IMR-90 (cell line): Measurements from ENCODE around the gene SLC35E3. TPM values are rescaled to one million over a fixed set of nuclear protein-coding genes. Genes with fewer than 3 reads are reported as not detected.

ENCODE experiments used
- ATAC-seq: fragments of 200-7000 bp; cut with Tn5 transposase; 2 replicates; pipeline ENCODE4 v1.9.1; 2020; ENCODE audit warnings: low read depth, mild to moderate bottlenecking, moderate library complexity
- BruUV-seq: library from RNA; stranded (reverse); fragments of 400-500 nt; replicated peaks from 2 replicates; lab custom pipeline; 2021; lab: Mats Ljungman, UMichigan
- CTCF ChIA-PET: fragments of 300-600 bp; formaldehyde crosslinking; extraction: SDS; loops from one replicate; lab custom pipeline; 2021; ENCODE audit warnings: antibody characterized with exemption; lab: Yijun Ruan, JAX
- POLR2A ChIA-PET: fragments of 300-600 bp; sonication (Branson Sonifier 250); formaldehyde crosslinking; loops from one replicate; lab custom pipeline; 2022; ENCODE audit warnings: antibody characterized with exemption; ENCODE audit not compliant: unreplicated experiment; lab: Charles Lee
- DNase-seq: peaks from one replicate; pipeline ENCODE4 v3.0.0; 2013
- H2AFZ ChIP-seq: replicated peaks from 2 replicates; pipeline ENCODE3; 2013; ENCODE audit warnings: low read length, mild to moderate bottlenecking; ENCODE audit not compliant: poor library complexity
- H2AK5ac ChIP-seq: 2 replicates; pipeline ENCODE4 v1.6.1; 2013; ENCODE audit warnings: low read depth, low read length, inconsistent platforms
- H2AK9ac ChIP-seq: replicated peaks from 2 replicates; pipeline ENCODE3; 2013; ENCODE audit warnings: mild to moderate bottlenecking, low read depth, low read length, moderate library complexity; ENCODE audit not compliant: poor library complexity
- H2BK120ac ChIP-seq: 2 replicates; pipeline ENCODE4 v1.6.1; 2013; ENCODE audit warnings: low read depth, low read length, inconsistent platforms
- H2BK15ac ChIP-seq: 3 replicates; pipeline ENCODE4 v1.6.1; 2013; ENCODE audit warnings: low read depth, low read length, inconsistent platforms
- H2BK20ac ChIP-seq: 2 replicates; pipeline ENCODE4 v1.6.1; 2013; ENCODE audit warnings: low read depth, mild to moderate bottlenecking, inconsistent platforms, low read length, moderate library complexity
- H2BK5ac ChIP-seq: 2 replicates; pipeline ENCODE4 v1.6.1; 2013; ENCODE audit warnings: mild to moderate bottlenecking, low read depth, low read length, inconsistent platforms; ENCODE audit not compliant: poor library complexity, severe bottlenecking
- H3K14ac ChIP-seq: replicated peaks from 2 replicates; pipeline ENCODE4 v1.6.1; 2013; ENCODE audit warnings: low read depth, low read length, inconsistent platforms
- H3K18ac ChIP-seq: 2 replicates; pipeline ENCODE4 v1.6.1; 2013; ENCODE audit warnings: low read depth, low read length, control low read depth
- H3K23ac ChIP-seq: 2 replicates; pipeline ENCODE4 v1.6.1; 2013; ENCODE audit warnings: low read depth, low read length, inconsistent platforms
- H3K27ac ChIP-seq: 2 replicates; pipeline ENCODE4 v1.5.1; 2013; ENCODE audit warnings: mild to moderate bottlenecking, control low read depth, low read length; ENCODE audit not compliant: insufficient read depth
- H3K27me3 ChIP-seq: 2 replicates; pipeline ENCODE4 v1.6.1; 2013; ENCODE audit warnings: low read length; ENCODE audit not compliant: control insufficient read depth, insufficient read depth
- H3K36me3 ChIP-seq: 2 replicates; pipeline ENCODE4 v1.6.1; 2013; ENCODE audit warnings: low read length, mixed read lengths; ENCODE audit not compliant: control insufficient read depth, insufficient read depth
- H3K4ac ChIP-seq: 2 replicates; pipeline ENCODE4 v1.6.1; 2013; ENCODE audit warnings: low read depth, low read length, inconsistent platforms
- H3K4me1 ChIP-seq: 2 replicates; pipeline ENCODE4 v1.6.1; 2013; ENCODE audit warnings: low read length, mixed read lengths; ENCODE audit not compliant: control insufficient read depth, insufficient read depth
- H3K4me2 ChIP-seq: 2 replicates; pipeline ENCODE4 v1.6.1; 2013; ENCODE audit warnings: low read depth, mild to moderate bottlenecking, control low read depth, low read length, moderate library complexity
- H3K4me3 ChIP-seq: 2 replicates; pipeline ENCODE4 v1.5.1; 2013; ENCODE audit warnings: low read depth, mild to moderate bottlenecking, control low read depth, low read length, moderate library complexity; ENCODE audit not compliant: insufficient read depth
- H3K56ac ChIP-seq: 2 replicates; pipeline ENCODE4 v1.6.1; 2013; ENCODE audit warnings: low read length, inconsistent platforms; ENCODE audit not compliant: insufficient read depth; ENCODE audit errors: extremely low read depth
- H3K79me1 ChIP-seq, 2 experiments: 2 replicates each; pipeline ENCODE4 v1.6.1; 2013; ENCODE audit warnings: low read length in 2 of 2, inconsistent platforms in 1 of 2, low read depth in 1 of 2
- H3K9ac ChIP-seq: 2 replicates; pipeline ENCODE4 v1.6.1; 2013; ENCODE audit warnings: low read depth, low read length, control low read depth
- H3K9me1 ChIP-seq: 2 replicates; pipeline ENCODE4 v1.6.1; 2013; ENCODE audit warnings: low read length, inconsistent platforms; ENCODE audit not compliant: insufficient read depth
- H3K9me3 ChIP-seq: 2 replicates; pipeline ENCODE4 v1.6.1; 2013; ENCODE audit warnings: low read length; ENCODE audit not compliant: control insufficient read depth, insufficient read depth
- H4K20me1 ChIP-seq: 2 replicates; pipeline ENCODE4 v1.6.1; 2013; ENCODE audit warnings: low read length, inconsistent platforms; ENCODE audit not compliant: insufficient read depth
- H4K5ac ChIP-seq: 2 replicates; pipeline ENCODE4 v1.6.1; 2013; ENCODE audit warnings: mild to moderate bottlenecking, low read depth, low read length, control low read depth
- H4K8ac ChIP-seq, 2 experiments: 2 replicates each; pipeline ENCODE4 v1.6.1; 2013; ENCODE audit warnings: low read depth in 2 of 2, low read length in 2 of 2, control low read depth in 1 of 2, inconsistent platforms in 1 of 2
- H4K91ac ChIP-seq: 2 replicates; pipeline ENCODE4 v1.6.1; 2013; ENCODE audit warnings: low read depth, low read length, inconsistent platforms; ENCODE audit not compliant: insufficient read depth
- CHD1 ChIP-seq: IDR thresholded peaks from 2 replicates; pipeline ENCODE4 v1.6.1; 2012; ENCODE audit warnings: low read depth, low read length, improper control_type of control experiment
- CTCF ChIP-seq: conservative IDR thresholded peaks from 2 replicates; pipeline ENCODE4 v1.5.1; 2012; ENCODE audit warnings: mild to moderate bottlenecking, low read depth, low read length, improper control_type of control experiment
- ELK1 ChIP-seq: fragments of 150-350 bp; IDR thresholded peaks from 2 replicates; pipeline ENCODE4 v1.6.1; 2016; ENCODE audit warnings: low read depth, mild to moderate bottlenecking, low read length, moderate library complexity, borderline replicate concordance
- FOS ChIP-seq: fragments of 150-350 bp; IDR thresholded peaks from 2 replicates; pipeline ENCODE4 v1.6.1; 2016; ENCODE audit warnings: low read depth, low read length
- MAZ ChIP-seq: IDR thresholded peaks from 2 replicates; pipeline ENCODE4 v1.6.1; 2012; ENCODE audit warnings: low read depth, mild to moderate bottlenecking, low read length, improper control_type of control experiment, moderate library complexity, borderline replicate concordance
- MXI1 ChIP-seq: IDR thresholded peaks from 2 replicates; pipeline ENCODE4 v1.6.1; 2012; ENCODE audit warnings: low read depth, mild to moderate bottlenecking, low read length, moderate library complexity, borderline replicate concordance
- NFE2L2 ChIP-seq: fragments of 150-350 bp; IDR thresholded peaks from 2 replicates; pipeline ENCODE4 v1.6.1; 2016; ENCODE audit warnings: low read depth, mild to moderate bottlenecking, low read length
- POLR2A ChIP-seq: IDR thresholded peaks from 2 replicates; pipeline ENCODE4 v1.6.1; 2012; ENCODE audit warnings: mild to moderate bottlenecking, low read depth, low read length
- RAD21 ChIP-seq: IDR thresholded peaks from 2 replicates; pipeline ENCODE4 v1.6.1; 2012; ENCODE audit warnings: low read length, improper control_type of control experiment
- RCOR1 ChIP-seq: IDR thresholded peaks from 2 replicates; pipeline ENCODE4 v1.6.1; 2012; ENCODE audit warnings: mild to moderate bottlenecking, low read length, improper control_type of control experiment; ENCODE audit not compliant: insufficient replicate concordance
- SMC3 ChIP-seq: fragments of 150-350 bp; IDR thresholded peaks from 2 replicates; pipeline ENCODE4 v1.6.1; 2016; ENCODE audit warnings: low read depth, mild to moderate bottlenecking, antibody characterized with exemption, low read length, moderate library complexity
- WGBS, 2 experiments: methylation state at CpG; one replicate each; pipeline versions ENCODE4 v1.1.5 to v1.1.7; 2013; ENCODE audit warnings: missing lambda C conversion rate in 2 of 2; ENCODE audit not compliant: insufficient read length in 1 of 2; ENCODE audit errors: extremely low coverage in 2 of 2; 5-methylcytosine and 5-hydroxymethylcytosine counted together
- dilution Hi-C: fragments of 300-500 bp; cut with HindIII; formaldehyde crosslinking; loops from one replicate; pipeline ENCODE4 v1.14.3; 2018; ENCODE audit warnings: low sequenced_read_pairs; ENCODE audit not compliant: unreplicated experiment
- in situ Hi-C: fragments of 300-500 bp; cut with MboI; formaldehyde crosslinking; loops from 3 replicates; pipeline ENCODE4 v1.14.3; 2019; ENCODE audit warnings: low sequenced_read_pairs, inconsistent platforms, mixed read lengths
- intact Hi-C: fragments of 100-400 bp; cut with micrococcal nuclease; formaldehyde crosslinking; loops from 2 replicates; pipeline ENCODE4 v1.10.0; 2022
- polyA plus RNA-seq, 3 experiments: library from polyadenylated mRNA; depleted of rRNA; stranded (reverse); fragments of >200 nt; gene quantifications; 2 replicates each; pipeline ENCODE4 v1.2.3, GENCODE V29; 2012; ENCODE audit warnings: low replicate concordance in 1 of 3
- total RNA-seq: library from RNA; depleted of rRNA; stranded (reverse); fragments of >200 nt; gene quantifications from 2 replicates; pipeline ENCODE4 v1.2.3, GENCODE V29; 2012
- TF ChIP-seq, protein P1 (sequence below): fragments of 150-350 bp; IDR thresholded peaks from 2 replicates; pipeline ENCODE4 v1.6.1; 2017; ENCODE audit warnings: mild to moderate bottlenecking, antibody characterized with exemption, low read length, low read depth

SLC35E3 gene
- total and polyA plus RNA-seq, 2 of the 4 experiments (the other 2 are of a cell fraction) = 3.6 to 5.1 TPM

DNA sequence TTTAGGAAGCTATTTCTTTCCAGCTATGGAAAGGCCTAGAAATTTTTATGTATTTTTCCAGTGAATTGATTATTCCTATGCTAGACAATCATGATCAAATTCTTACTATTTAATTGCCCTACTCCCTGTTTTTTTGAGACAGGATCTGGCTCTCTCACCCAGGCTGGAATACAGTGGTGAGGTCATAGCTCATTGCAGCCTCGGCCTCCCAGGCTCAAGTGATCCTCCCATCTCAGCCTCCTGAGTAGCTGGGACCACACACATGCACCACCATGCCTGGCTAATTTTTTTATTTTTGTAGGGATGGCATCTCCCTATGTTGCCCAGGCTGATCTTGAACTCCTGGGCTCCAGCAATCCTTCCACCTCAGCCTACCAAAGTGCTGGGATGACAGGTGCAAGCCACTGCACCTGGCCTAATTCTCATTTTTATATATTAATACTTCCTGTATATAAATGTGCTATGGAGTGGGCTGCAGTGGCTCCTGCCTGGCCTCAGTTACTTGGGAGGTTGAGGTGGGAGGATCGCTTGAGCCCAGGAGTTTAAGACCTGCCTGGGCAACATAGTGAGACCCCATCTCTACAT, 46.0 kb downstream of the SLC35E3 start:
- Histone ChIP-seq H2BK120ac (no peak overlapping the region), H3K36me3 (no peaks in the 10 kb centered on the region), H2BK15ac (no peak overlapping the region), H2BK20ac (no peak overlapping the region), H3K14ac (no peak overlapping the region), H2BK5ac (no peak overlapping the region), H3K27me3 (no peaks in the 10 kb centered on the region), H3K9me1 (peaks cover 3% of the 10 kb centered on the region; the same call in 1 of the 2 replicates), H3K79me1 (no peaks in the 10 kb centered on the region), H3K9ac (no peak overlapping the region), H3K4me2 (no peak overlapping the region), H4K8ac (no peak overlapping the region), H3K4ac (no peak overlapping the region), H2AFZ (no peak overlapping the region), H4K20me1 (no peaks in the 10 kb centered on the region), H2AK9ac (no peak overlapping the region), H3K4me3 (no peak overlapping the region), H3K27ac (no peak overlapping the region), H3K4me1 (peaks cover 4% of the 10 kb centered on the region), H3K56ac (no peak overlapping the region), H2AK5ac (no peak overlapping the region), H3K9me3 (no peaks in the 10 kb centered on the region), H4K91ac (no peak overlapping the region), H4K5ac (no peak overlapping the region), H3K18ac (no peak overlapping the region), H3K23ac (no peak overlapping the region)
- intact Hi-C loops (no loop called here), dilution Hi-C loops (no loop called here), in situ Hi-C loops (no loop called here)
- DNase-seq (no peak), ATAC-seq (no peak)
- CTCF ChIA-PET = no interaction called here
- POLR2A ChIA-PET = no interaction called here
- no peak for TF ChIP-seq CTCF
- TF ChIP-seq, protein P1, sequence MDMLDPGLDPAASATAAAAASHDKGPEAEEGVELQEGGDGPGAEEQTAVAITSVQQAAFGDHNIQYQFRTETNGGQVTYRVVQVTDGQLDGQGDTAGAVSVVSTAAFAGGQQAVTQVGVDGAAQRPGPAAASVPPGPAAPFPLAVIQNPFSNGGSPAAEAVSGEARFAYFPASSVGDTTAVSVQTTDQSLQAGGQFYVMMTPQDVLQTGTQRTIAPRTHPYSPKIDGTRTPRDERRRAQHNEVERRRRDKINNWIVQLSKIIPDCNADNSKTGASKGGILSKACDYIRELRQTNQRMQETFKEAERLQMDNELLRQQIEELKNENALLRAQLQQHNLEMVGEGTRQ = no peak
- TF ChIP-seq MAZ = no peak
- TF ChIP-seq MXI1 = no peak
- TF ChIP-seq NFE2L2 = no peak
- TF ChIP-seq POLR2A = no peak
- TF ChIP-seq ELK1 = no peak
- no peak for TF ChIP-seq SMC3
- no peak for TF ChIP-seq CHD1
- TF ChIP-seq RAD21 = no peak
- no peak for TF ChIP-seq FOS
- TF ChIP-seq RCOR1 = no peak
- BruUV-seq = no TSS peak
- no CpG with 5 or more reads among the region's 2 CpGs for WGBS, 2 experiments
